Activated CD4-positive, alpha-beta T cell treated with anti-CD3 and anti-CD28 coated beads, Interleukin-2, amount 50 U/mL, for 48 hours (primary cell): ENCODE results near the gene FCN3.
"Not testable (repeated sequence)": the region's sequence is repeated elsewhere in the genome, so short reads cannot be mapped to it uniquely, and the experiment has no call there.

Source experiments
- DNase-seq, 2 experiments: peaks; one replicate each; pipeline ENCODE4 v3.0.0-alpha.2; 2020

Gene FCN3

GRCh38 chr1:27374362-27375086 lies at the start of gene FCN3:
Gene FCN3, minus strand, starts transcription at chr1:27374824. Its CDS starts 6 bp downstream, at chr1:27374818.
- no peak for DNase-seq

- no peak for DNase-seq
These were observed 49.1 kb upstream of the FCN3 start for GRCh38 chr1:27423709-27424108.

- DNase-seq = peak; percentile 67 to 76
These were observed 43.9 kb upstream of the FCN3 start for GRCh38 chr1:27418326-27419185.

- no peak for DNase-seq
These were observed 43.1 kb upstream of the FCN3 start for GRCh38 chr1:27417713-27418112.

GRCh38 chr1:27416387-27417111 lies 41.9 kb upstream of the FCN3 start:
- peak; percentile 54 to 62 for DNase-seq

GRCh38 chr1:27414091-27414490 lies 39.5 kb upstream of the FCN3 start:
- DNase-seq = no peak

- DNase-seq = no peak
These were observed 38.4 kb upstream of the FCN3 start for GRCh38 chr1:27413004-27413403.

GRCh38 chr1:27412502-27412901 lies 37.9 kb upstream of the FCN3 start:
- DNase-seq = no peak

GRCh38 chr1:27410709-27411108 lies 36.1 kb upstream of the FCN3 start:
- no peak for DNase-seq

- DNase-seq = no peak
These were observed 35.0 kb upstream of the FCN3 start for GRCh38 chr1:27409669-27410068.

GRCh38 chr1:27408151-27408550 lies 33.5 kb upstream of the FCN3 start:
- no peak for DNase-seq

GRCh38 chr1:27406791-27407190 lies 32.2 kb upstream of the FCN3 start:
- DNase-seq = not testable (repeated sequence)

GRCh38 chr1:27406362-27406680 lies 31.7 kb upstream of the FCN3 start:
- DNase-seq = no peak

GRCh38 chr1:27405598-27406361 lies 31.2 kb upstream of the FCN3 start:
- DNase-seq = not testable (repeated sequence)

GRCh38 chr1:27405074-27405473 lies 30.4 kb upstream of the FCN3 start:
- DNase-seq = no peak

GRCh38 chr1:27403931-27404330 lies 29.3 kb upstream of the FCN3 start:
- DNase-seq = no peak

- no peak for DNase-seq
These were observed 28.6 kb upstream of the FCN3 start for GRCh38 chr1:27403065-27403726.

- peak in 1 of 2 experiments; percentile 32 for DNase-seq
These were observed 27.7 kb upstream of the FCN3 start for GRCh38 chr1:27402349-27402754.

GRCh38 chr1:27400963-27401341 lies 26.3 kb upstream of the FCN3 start:
- no peak for DNase-seq

- DNase-seq = no peak
These were observed 25.7 kb upstream of the FCN3 start for GRCh38 chr1:27400082-27400962.
